Caco-2 (cell line): ENCODE results near the gene CLK2. TPM values are rescaled to one million over a fixed set of nuclear protein-coding genes. Genes with fewer than 3 reads are reported as not detected.
"Not testable (repeated sequence)": the region's sequence is repeated elsewhere in the genome, so short reads cannot be mapped to it uniquely, and the experiment has no call there.

ENCODE experiments used
- BruUV-seq: library from RNA; stranded (reverse); fragments of 400-500 nt; replicated peaks from 2 replicates; lab custom pipeline; 2021; lab: Mats Ljungman, UMichigan
- CTCF ChIA-PET: fragments of 300-600 bp; sonication (Branson Sonifier 250); formaldehyde crosslinking; loops from one replicate; lab custom pipeline; 2022; ENCODE audit warnings: antibody characterized with exemption; lab: Charles Lee
- POLR2A ChIA-PET: fragments of 300-600 bp; sonication (Branson Sonifier 250); formaldehyde crosslinking; loops from one replicate; lab custom pipeline; 2022; ENCODE audit warnings: antibody characterized with exemption; lab: Charles Lee
- DNase-seq, 2 experiments: peaks; one replicate each; pipeline versions ENCODE4 v3.0.0 to v3.0.0-alpha.2; 2020 to 2022
- H3K27me3 ChIP-seq: replicated peaks from 2 replicates; pipeline ENCODE4 v1.6.0; 2011; ENCODE audit warnings: low read length; ENCODE audit not compliant: control insufficient read depth, insufficient read depth
- H3K36me3 ChIP-seq: 2 replicates; pipeline ENCODE4 v1.5.1; 2011; ENCODE audit warnings: low read length; ENCODE audit not compliant: control insufficient read depth, insufficient read depth
- H3K4me1 ChIP-seq: fragments of 250-450 bp; sonication (Bioruptor Pico); 2 replicates; pipeline ENCODE4 v1.5.1; 2020; ENCODE audit warnings: mild to moderate bottlenecking
- H3K4me3 ChIP-seq: 2 replicates; pipeline ENCODE4 v1.5.1; 2011; ENCODE audit warnings: low read depth, mild to moderate bottlenecking, control low read depth, low read length
- H3K9me3 ChIP-seq: fragments of 250-450 bp; sonication (Bioruptor Pico); 2 replicates; pipeline ENCODE4 v1.5.1; 2020; ENCODE audit warnings: mild to moderate bottlenecking, moderate library complexity
- H3K27ac Mint-ChIP-seq: one replicate; pipeline ENCODE4 v1.8.0; 2022; ENCODE audit warnings: mixed read lengths; ENCODE audit not compliant: unreplicated experiment
- H3K27me3 Mint-ChIP-seq: one replicate; pipeline ENCODE4 v1.8.0; 2022; ENCODE audit warnings: mixed read lengths; ENCODE audit not compliant: insufficient read depth, unreplicated experiment
- H3K36me3 Mint-ChIP-seq: one replicate; pipeline ENCODE4 v1.8.0; 2022; ENCODE audit warnings: mild to moderate bottlenecking, mixed read lengths; ENCODE audit not compliant: insufficient read depth, unreplicated experiment
- H3K4me1 Mint-ChIP-seq: one replicate; pipeline ENCODE4 v1.8.0; 2022; ENCODE audit warnings: low read depth, mixed read lengths; ENCODE audit not compliant: unreplicated experiment
- H3K4me3 Mint-ChIP-seq: one replicate; pipeline ENCODE4 v1.8.0; 2022; ENCODE audit warnings: mild to moderate bottlenecking, moderate library complexity, mixed read lengths; ENCODE audit not compliant: unreplicated experiment
- H3K9me3 Mint-ChIP-seq: one replicate; pipeline ENCODE4 v1.8.0; 2022; ENCODE audit warnings: mixed read lengths; ENCODE audit not compliant: unreplicated experiment
- CTCF ChIP-seq, 2 experiments: fragments of 200-600 bp in 1 of 2; IDR thresholded peaks; 1 replicate in 1 of 2; 2 replicates in 1 of 2; pipeline versions ENCODE4 v1.5.1 to v1.8.0; 2011 to 2022; ENCODE audit warnings: antibody characterized with exemption in 1 of 2, control low read depth in 1 of 2, inconsistent platforms in 1 of 2, low read depth in 1 of 2, low read length in 1 of 2, mild to moderate bottlenecking in 1 of 2, moderate library complexity in 1 of 2; ENCODE audit not compliant: insufficient read depth in 1 of 2, severe bottlenecking in 1 of 2, unreplicated experiment in 1 of 2
- intact Hi-C: fragments of 100-400 bp; cut with micrococcal nuclease; formaldehyde crosslinking; loops from one replicate; pipeline ENCODE4 v1.10.0; 2022; ENCODE audit not compliant: unreplicated experiment
- total RNA-seq: library from RNA; stranded (reverse); gene quantifications from 2 replicates; pipeline ENCODE4 v1.2.3, GENCODE V29; 2022

Gene CLK2
- total RNA-seq, 1 experiment from 2014 or later, result 57.5 TPM

- no peaks in the 10 kb centered on the region for H3K27me3 Mint-ChIP-seq
Observed at GRCh38 chr1:155293086-155293749, 19.9 kb upstream of the CLK2 start.

GRCh38 chr1:155291006-155291405 is 17.7 kb upstream of the CLK2 start:
- H3K27ac Mint-ChIP-seq, intact Hi-C loops, BruUV-seq, H3K9me3 Mint-ChIP-seq, H3K36me3 Mint-ChIP-seq, H3K4me1 Mint-ChIP-seq, H3K27me3 Mint-ChIP-seq, DNase-seq, H3K4me1 ChIP-seq, CTCF ChIA-PET, H3K9me3 ChIP-seq, H3K36me3 ChIP-seq, POLR2A ChIA-PET, H3K4me3 Mint-ChIP-seq, H3K4me3 ChIP-seq, H3K27me3 ChIP-seq: not testable (repeated sequence)

More at GRCh38 chr1:155293086-155293749, 19.9 kb upstream of the CLK2 start:
- Histone ChIP-seq H3K4me3 (no peak overlapping the region), H3K9me3 (no peaks in the 10 kb centered on the region), H3K27me3 (no peaks in the 10 kb centered on the region), H3K36me3 (no peaks in the 10 kb centered on the region), H3K4me1 (no peaks in the 10 kb centered on the region)
- H3K4me1 Mint-ChIP-seq, result no peaks in the 10 kb centered on the region
- POLR2A ChIA-PET, result no interaction called here
- intact Hi-C loops, result no loop called here
- H3K9me3 Mint-ChIP-seq, result no peaks in the 10 kb centered on the region
- BruUV-seq, result no TSS peak
- H3K36me3 Mint-ChIP-seq, result peaks cover 4% of the 10 kb centered on the region
- no peak for TF ChIP-seq CTCF (IDR thresholded peaks at IDR 0.05; ENCODE audit: insufficient read depth in 1 of 2, low read depth in 1 of 2, low read length in 1 of 2, severe bottlenecking in 1 of 2, unreplicated experiment in 1 of 2)
- no peak overlapping the region for H3K27ac Mint-ChIP-seq
- H3K4me3 Mint-ChIP-seq, result no peak overlapping the region
- DNase-seq, result no peak
- CTCF ChIA-PET, result interaction anchor here (0.6 to 1.4 kb wide), 2 partner anchors 86 to 1826 kb away, joined by 3 read pairs; no protein-coding TSS in a partner anchor

GRCh38 chr1:155287987-155288543 is 14.8 kb upstream of the CLK2 start:
- H3K4me1 ChIP-seq, result peaks cover 4% of the 10 kb centered on the region; the same call in 1 of the 2 replicates
- Mint-ChIP-seq H3K27ac (no peak overlapping the region), H3K9me3 (no peaks in the 10 kb centered on the region), H3K4me1 (no peaks in the 10 kb centered on the region), H3K36me3 (peaks cover 4% of the 10 kb centered on the region), H3K4me3 (no peak overlapping the region), H3K27me3 (no peaks in the 10 kb centered on the region)
- ChIA-PET CTCF (interaction anchor here (0.7 kb wide), 1 partner anchor 272 kb away, joined by 3 read pairs; no protein-coding TSS in a partner anchor), POLR2A (interaction anchor here (0.7 kb wide), 1 partner anchor 579 kb away, joined by 6 read pairs; no protein-coding TSS in a partner anchor)
- TF ChIP-seq CTCF (IDR thresholded peaks at IDR 0.05; ENCODE audit: insufficient read depth in 1 of 2, low read depth in 1 of 2, low read length in 1 of 2, severe bottlenecking in 1 of 2, unreplicated experiment in 1 of 2), result no peak
- H3K9me3 ChIP-seq, result no peaks in the 10 kb centered on the region
- H3K36me3 ChIP-seq, result no peaks in the 10 kb centered on the region
- DNase-seq, result no peak
- no peak overlapping the region for H3K4me3 ChIP-seq
- no TSS peak for BruUV-seq
- intact Hi-C loops, result no loop called here
- no peaks in the 10 kb centered on the region for H3K27me3 ChIP-seq
